HuH-7.5 (cell line): Measurements from ENCODE around the gene LRRC7.
"Not testable (repeated sequence)": the region's sequence is repeated elsewhere in the genome, so short reads cannot be mapped to it uniquely, and the experiment has no call there.

ENCODE experiments used
- DNase-seq: peaks from one replicate; pipeline ENCODE4 v3.0.0; 2011; ENCODE audit warnings: low spot score

Gene LRRC7

GRCh38 chr1:70041317-70042045, 473.8 kb downstream of the LRRC7 start:
- DNase-seq, result no peak

- no peak for DNase-seq
Measured at GRCh38 chr1:70042090-70042731, 474.5 kb downstream of the LRRC7 start.

- no peak for DNase-seq
Measured at GRCh38 chr1:70043804-70044203, 476.1 kb downstream of the LRRC7 start.

GRCh38 chr1:70044832-70045231, 477.1 kb downstream of the LRRC7 start:
- DNase-seq, result no peak

GRCh38 chr1:70045581-70045980, 477.9 kb downstream of the LRRC7 start:
- not testable (repeated sequence) for DNase-seq

- DNase-seq, result no peak
Measured at GRCh38 chr1:70048336-70049094, 480.8 kb downstream of the LRRC7 start.

- no peak for DNase-seq
Measured at GRCh38 chr1:70051926-70052325, 484.2 kb downstream of the LRRC7 start.

- DNase-seq, result no peak
Measured at GRCh38 chr1:70057500-70057899, 489.8 kb downstream of the LRRC7 start.

GRCh38 chr1:70061231-70061630, 493.5 kb downstream of the LRRC7 start:
- DNase-seq, result no peak

GRCh38 chr1:70063861-70064260, 496.1 kb downstream of the LRRC7 start:
- DNase-seq, result no peak

- DNase-seq, result no peak
Measured at GRCh38 chr1:70066711-70067110, 499.0 kb downstream of the LRRC7 start.

- no peak for DNase-seq
Measured at GRCh38 chr1:70071601-70072000, 503.9 kb downstream of the LRRC7 start.

GRCh38 chr1:70072231-70072751, 504.6 kb downstream of the LRRC7 start:
- no peak for DNase-seq

GRCh38 chr1:70075761-70076160, 508.0 kb downstream of the LRRC7 start:
- no peak for DNase-seq

GRCh38 chr1:70077066-70077465, 509.3 kb downstream of the LRRC7 start:
- no peak for DNase-seq

GRCh38 chr1:70079546-70079945, 511.8 kb downstream of the LRRC7 start:
- DNase-seq, result no peak

- DNase-seq, result no peak
Measured at GRCh38 chr1:70083519-70083918, 515.8 kb downstream of the LRRC7 start.

GRCh38 chr1:70084314-70084915, 516.7 kb downstream of the LRRC7 start:
- DNase-seq, result no peak

GRCh38 chr1:70085521-70085920, 517.8 kb downstream of the LRRC7 start:
- no peak for DNase-seq

GRCh38 chr1:70086897-70087296, 519.2 kb downstream of the LRRC7 start:
- no peak for DNase-seq

- DNase-seq, result no peak
Measured at GRCh38 chr1:70090141-70090540, 522.4 kb downstream of the LRRC7 start.

GRCh38 chr1:70090875-70091274, 523.2 kb downstream of the LRRC7 start:
- DNase-seq, result no peak
